Endothelial cell of umbilical vein (primary cell): ENCODE results near the gene ABCA10. TPM values are rescaled to one million over a fixed set of nuclear protein-coding genes. Genes with fewer than 3 reads are reported as not detected.

Experiments used
- BruUV-seq: library from RNA; stranded (reverse); fragments of 400-500 nt; replicated peaks from 2 replicates; lab custom pipeline; 2021; lab: Mats Ljungman, UMichigan
- CTCF ChIA-PET: fragments of 300-600, 350-600 bp; sonication (Branson Sonifier 250); formaldehyde crosslinking; loops from one replicate; lab custom pipeline; 2021; ENCODE audit warnings: antibody characterized with exemption, inconsistent platforms; lab: Charles Lee
- POLR2A ChIA-PET: fragments of 300-600, 350-600 bp; sonication (Branson Sonifier 250); formaldehyde crosslinking; loops from one replicate; lab custom pipeline; 2021; ENCODE audit warnings: antibody characterized with exemption, inconsistent platforms; lab: Charles Lee
- DNase-seq: peaks from one replicate; pipeline ENCODE4 v3.0.0-alpha.2; 2011; ENCODE audit warnings: low read depth, low spot score
- FAIRE-seq: peaks from 2 replicates; lab custom pipeline; 2011; peaks lifted over from hg19 to GRCh38; lab: Jason Lieb, UNC
- H2AFZ ChIP-seq: 2 replicates; pipeline ENCODE4 v1.6.0; 2012; ENCODE audit warnings: low read depth, low read length, control low read depth, inconsistent platforms
- H3K27ac ChIP-seq: 2 replicates; pipeline ENCODE4 v1.5.1; 2011; ENCODE audit warnings: low read depth, mild to moderate bottlenecking, control low read depth, low read length, moderate library complexity; ENCODE audit not compliant: insufficient read depth
- H3K27me3 ChIP-seq, 2 experiments: 2 replicates each; pipeline versions ENCODE4 v1.6.0 to v1.6.1; 2011; ENCODE audit warnings: low read length in 2 of 2, mixed read lengths in 1 of 2; ENCODE audit not compliant: control insufficient read depth in 2 of 2, insufficient read depth in 2 of 2
- H3K36me3 ChIP-seq, 2 experiments: 2 replicates in 1 of 2; 3 replicates in 1 of 2; pipeline ENCODE4 v1.5.1; 2011; ENCODE audit warnings: low read length in 2 of 2, mild to moderate bottlenecking in 1 of 2, moderate library complexity in 1 of 2; ENCODE audit not compliant: control insufficient read depth in 2 of 2, insufficient read depth in 2 of 2; ENCODE audit errors: extremely low read depth in 1 of 2
- H3K4me1 ChIP-seq: 3 replicates; pipeline ENCODE4 v1.5.1; 2011; ENCODE audit warnings: mild to moderate bottlenecking, low read length; ENCODE audit not compliant: control insufficient read depth, insufficient read depth; ENCODE audit errors: extremely low read depth
- H3K4me2 ChIP-seq: 2 replicates; pipeline ENCODE4 v1.6.1; 2011; ENCODE audit warnings: low read length, control low read depth, mixed read lengths; ENCODE audit not compliant: insufficient read depth
- H3K4me3 ChIP-seq, 3 experiments: fragments of 200-600 bp in 1 of 3; sonication (generic), shearing (Covaris generic) in 1 of 3; replicated peaks in 1 of 3; 2 replicates each; pipeline ENCODE4 v1.5.1; 2011 to 2016; ENCODE audit warnings: control low read depth in 3 of 3, low read length in 3 of 3, mild to moderate bottlenecking in 2 of 3, inconsistent platforms in 1 of 3, low read depth in 1 of 3, moderate library complexity in 1 of 3; ENCODE audit not compliant: insufficient read depth in 1 of 3
- H3K79me2 ChIP-seq: 2 replicates; pipeline ENCODE4 v1.6.0; 2012; ENCODE audit warnings: low read length, inconsistent platforms; ENCODE audit not compliant: control insufficient read depth, insufficient read depth
- H3K9ac ChIP-seq: replicated peaks from 2 replicates; pipeline ENCODE3; 2011; ENCODE audit warnings: low read length, control low read depth; ENCODE audit not compliant: insufficient read depth; ENCODE audit errors: extremely low read depth
- H3K9me1 ChIP-seq: replicated peaks from 3 replicates; pipeline ENCODE4 v1.6.0; 2011; ENCODE audit warnings: mild to moderate bottlenecking, low read length; ENCODE audit not compliant: control insufficient read depth, insufficient read depth; ENCODE audit errors: extremely low read depth
- H3K9me3 ChIP-seq: replicated peaks from 2 replicates; pipeline ENCODE4 v1.5.1; 2012; ENCODE audit warnings: low read length, inconsistent platforms; ENCODE audit not compliant: control insufficient read depth, insufficient read depth
- H4K20me1 ChIP-seq: replicated peaks from 2 replicates; pipeline ENCODE3; 2011; ENCODE audit warnings: mild to moderate bottlenecking, low read length; ENCODE audit not compliant: control insufficient read depth, insufficient read depth; ENCODE audit errors: extremely low read depth
- CTCF ChIP-seq, 2 donors: IDR thresholded peaks; 1 replicate in 1 of 2; 2 replicates in 1 of 2; pipeline ENCODE4 v1.5.1; 2011; ENCODE audit warnings: low read length in 2 of 2, mild to moderate bottlenecking in 2 of 2, moderate library complexity in 2 of 2, control low read depth in 1 of 2, inconsistent platforms in 1 of 2, low read depth in 1 of 2; ENCODE audit not compliant: insufficient read depth in 1 of 2; ENCODE audit errors: extremely low read depth in 1 of 2
- EZH2 ChIP-seq: IDR thresholded peaks from 2 replicates; pipeline ENCODE4 v1.6.1; 2012; ENCODE audit warnings: borderline replicate concordance, low read depth, mild to moderate bottlenecking, moderate library complexity, low read length, inconsistent platforms; ENCODE audit not compliant: severe bottlenecking
- FOS ChIP-seq: IDR thresholded peaks from 2 replicates; pipeline ENCODE4 v1.6.1; 2011; ENCODE audit warnings: mild to moderate bottlenecking, low read length, moderate library complexity, borderline replicate concordance; ENCODE audit not compliant: insufficient read depth
- GATA2 ChIP-seq: IDR thresholded peaks from 2 replicates; pipeline ENCODE4 v1.7.0; 2011; ENCODE audit warnings: low read depth, mild to moderate bottlenecking, moderate library complexity, mixed read lengths, low read length; ENCODE audit not compliant: insufficient read length, insufficient read depth
- JUN ChIP-seq: IDR thresholded peaks from 2 replicates; pipeline ENCODE4 v1.6.1; 2011; ENCODE audit warnings: borderline replicate concordance, low read depth; ENCODE audit not compliant: insufficient read length, insufficient read depth
- MAX ChIP-seq: IDR thresholded peaks from 2 replicates; pipeline ENCODE4 v1.6.1; 2011; ENCODE audit not compliant: insufficient read depth, insufficient read length
- MYC ChIP-seq: IDR thresholded peaks from one replicate; pipeline ENCODE4 v1.6.1; 2011; ENCODE audit warnings: mild to moderate bottlenecking, low read depth, low read length
- POLR2A ChIP-seq: IDR thresholded peaks from 2 replicates; pipeline ENCODE4 v1.6.1; 2012; ENCODE audit warnings: low read depth, mild to moderate bottlenecking, control low read depth, low read length
- POLR2AphosphoS5 ChIP-seq: IDR thresholded peaks from 2 replicates; pipeline ENCODE4 v1.6.1; 2012; ENCODE audit warnings: low read depth, mild to moderate bottlenecking, control low read depth, low read length, moderate library complexity; ENCODE audit not compliant: insufficient read depth
- dilution Hi-C: fragments of 300-500 bp; cut with MboI; formaldehyde crosslinking; loops from one replicate; pipeline ENCODE4 v1.15.0; 2019; ENCODE audit warnings: low sequenced_read_pairs; ENCODE audit not compliant: extremely low pct_ligation_motif_present
- intact Hi-C: fragments of 100-400 bp; cut with micrococcal nuclease; formaldehyde crosslinking; loops from one replicate; pipeline ENCODE4 v1.10.0; 2022
- polyA plus RNA-seq, 4 experiments: library from polyadenylated mRNA; depleted of rRNA in 3 of 4; stranded (reverse) in 3 of 4; unstranded in 1 of 4; fragments of >200 nt; gene quantifications; 2 replicates each; pipeline versions ENCODE4 v1.2.1 to v1.2.3, GENCODE V29; 2011 to 2012; ENCODE audit warnings: missing spikeins in 1 of 4
- total RNA-seq: library from RNA; stranded (reverse); gene quantifications from 2 replicates; pipeline ENCODE4 v1.2.3, GENCODE V29; 2021

The ABCA10 gene
- total and polyA plus RNA-seq, 2 donors (not counting 3 experiments of a cell fraction or from before 2014, with no cell fraction given): 0.22 to 2.1 TPM

- Histone ChIP-seq H3K9me1 (no peaks in the 10 kb centered on the region), H3K27me3 (no peaks in the 10 kb centered on the region), H3K79me2 (no peaks in the 10 kb centered on the region), H3K36me3 (peaks cover 0 to 8% of the 10 kb centered on the region in 2 experiments), H3K4me3 (no peak overlapping the region), H3K4me1 (no peaks in the 10 kb centered on the region), H4K20me1 (no peaks in the 10 kb centered on the region), H3K9ac (no peak overlapping the region), H3K9me3 (no peaks in the 10 kb centered on the region), H2AFZ (no peak overlapping the region), H3K4me2 (no peak overlapping the region), H3K27ac (no peak overlapping the region)
- FAIRE-seq (no peak), DNase-seq (no peak)
- intact Hi-C loops (no loop called here), dilution Hi-C loops (no loop called here)
- no peak for TF ChIP-seq GATA2
- TF ChIP-seq POLR2A: no peak
- no peak for TF ChIP-seq POLR2AphosphoS5
- no peak for TF ChIP-seq JUN
- no peak for TF ChIP-seq MYC
- TF ChIP-seq FOS: no peak
- TF ChIP-seq MAX: no peak
- no peak for TF ChIP-seq EZH2
- TF ChIP-seq CTCF (IDR thresholded peaks at IDR 0.05; ENCODE audit: extremely low read depth in 1 of 2, insufficient read depth in 1 of 2, low read depth in 1 of 2, low read length in 2 of 2): no peak
- no TSS peak for BruUV-seq
- ChIA-PET POLR2A (no interaction called here), CTCF (interaction anchor here (1.0 to 1.1 kb wide), 2 partner anchors 32 to 362 kb away, joined by 3 read pairs; no protein-coding TSS in a partner anchor)
Measured at GRCh38 chr17:69134112-69134511, 94.5 kb downstream of the ABCA10 start.
